SH-SY5Y (cell line): Measurements from ENCODE around the gene FAM184B.

Source experiments
- GATA2 ChIP-seq: IDR thresholded peaks from 2 replicates; pipeline ENCODE4 v1.6.1; 2011; ENCODE audit warnings: mild to moderate bottlenecking, low read depth, low read length
- GATA3 ChIP-seq: IDR thresholded peaks from 2 replicates; pipeline ENCODE4 v1.6.1; 2011; ENCODE audit warnings: low read depth, mild to moderate bottlenecking, low read length, moderate library complexity

DNA sequence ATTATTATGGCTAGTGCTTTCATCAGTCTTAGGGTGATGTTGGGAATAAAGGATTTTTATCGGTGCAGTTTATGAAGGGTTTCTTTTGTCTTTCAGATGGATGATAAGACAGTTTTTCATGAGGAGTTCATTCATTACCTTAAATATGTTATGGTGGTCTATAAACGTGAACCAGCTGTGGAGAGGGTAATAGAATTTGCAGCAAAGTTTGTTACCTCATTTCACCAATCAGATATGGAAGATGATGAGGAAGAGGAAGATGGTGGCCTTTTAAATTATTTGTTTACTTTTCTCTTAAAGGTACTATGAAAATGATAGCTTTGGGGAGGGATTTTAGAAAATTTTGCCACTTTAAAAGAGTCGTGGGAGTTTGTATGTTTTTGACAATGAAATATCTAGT lies 30.7 kb upstream of the FAM184B start:
- TF ChIP-seq GATA3, result no peak
- TF ChIP-seq GATA2, result no peak
